HUES48 (cell line): ENCODE data around the gene MYCBP2.
"Not testable (repeated sequence)": the region's sequence is repeated elsewhere in the genome, so short reads cannot be mapped to it uniquely, and the experiment has no call there.

Source experiments
- H3K27ac ChIP-seq: one replicate; pipeline ENCODE4 v1.7.0; 2013; ENCODE audit warnings: low read depth, low read length, inconsistent platforms
- H3K27me3 ChIP-seq: 2 replicates; pipeline ENCODE4 v1.6.1; 2013; ENCODE audit warnings: mild to moderate bottlenecking, low read length; ENCODE audit not compliant: control insufficient read depth, insufficient read depth
- H3K36me3 ChIP-seq: 2 replicates; pipeline ENCODE4 v1.6.1; 2013; ENCODE audit warnings: low read length; ENCODE audit not compliant: control insufficient read depth, insufficient read depth
- H3K4me1 ChIP-seq: 2 replicates; pipeline ENCODE4 v1.6.1; 2013; ENCODE audit warnings: mild to moderate bottlenecking, low read length; ENCODE audit not compliant: control insufficient read depth, insufficient read depth
- H3K4me3 ChIP-seq: 2 replicates; pipeline ENCODE4 v1.5.1; 2013; ENCODE audit warnings: mild to moderate bottlenecking, low read depth, low read length
- H3K9ac ChIP-seq: 2 replicates; pipeline ENCODE4 v1.6.1; 2013; ENCODE audit warnings: mild to moderate bottlenecking, low read depth, low read length, moderate library complexity
- H3K9me3 ChIP-seq: 2 replicates; pipeline ENCODE4 v1.6.1; 2013; ENCODE audit warnings: low read length; ENCODE audit not compliant: control insufficient read depth, insufficient read depth

The MYCBP2 gene

GRCh38 chr13:77245224-77245623, 81.7 kb downstream of the MYCBP2 start:
- H3K27ac ChIP-seq, H3K9me3 ChIP-seq, H3K4me3 ChIP-seq, H3K27me3 ChIP-seq, H3K4me1 ChIP-seq, H3K9ac ChIP-seq: not testable (repeated sequence)
- H3K36me3 ChIP-seq, result peaks cover 17% of the 10 kb centered on the region

GRCh38 chr13:77239312-77239711, 87.6 kb downstream of the MYCBP2 start:
- no peaks in the 10 kb centered on the region for H3K9me3 ChIP-seq
- no peaks in the 10 kb centered on the region for H3K4me1 ChIP-seq
- H3K36me3 ChIP-seq, result peaks cover 17% of the 10 kb centered on the region
- H3K4me3 ChIP-seq, result no peak overlapping the region
- no peak overlapping the region for H3K27ac ChIP-seq
- no peak overlapping the region for H3K9ac ChIP-seq
- H3K27me3 ChIP-seq, result no peaks in the 10 kb centered on the region

- H3K4me3 ChIP-seq, result no peak overlapping the region
- no peak overlapping the region for H3K27ac ChIP-seq
- H3K4me1 ChIP-seq, result no peaks in the 10 kb centered on the region
- no peaks in the 10 kb centered on the region for H3K9me3 ChIP-seq
- H3K36me3 ChIP-seq, result peaks cover 2% of the 10 kb centered on the region; the same call in 1 of the 2 replicates
- no peaks in the 10 kb centered on the region for H3K27me3 ChIP-seq
- H3K9ac ChIP-seq, result no peak overlapping the region
Observed at GRCh38 chr13:77235456-77236022, 91.4 kb downstream of the MYCBP2 start.

- Histone ChIP-seq H3K4me1 (no peaks in the 10 kb centered on the region), H3K27ac (no peak overlapping the region), H3K9ac (no peak overlapping the region), H3K27me3 (no peaks in the 10 kb centered on the region), H3K36me3 (peaks cover 3% of the 10 kb centered on the region; the same call in 1 of the 2 replicates), H3K9me3 (no peaks in the 10 kb centered on the region), H3K4me3 (no peak overlapping the region)
Observed at GRCh38 chr13:77233159-77233558, 93.7 kb downstream of the MYCBP2 start.

GRCh38 chr13:77230560-77230959, 96.3 kb downstream of the MYCBP2 start:
- Histone ChIP-seq H3K27ac (no peak overlapping the region), H3K27me3 (no peaks in the 10 kb centered on the region), H3K9ac (no peak overlapping the region), H3K36me3 (0 out of 2 replicates have a peak, but pooled peaks cover 3% of the 10 kb centered on the region), H3K9me3 (no peaks in the 10 kb centered on the region), H3K4me1 (no peaks in the 10 kb centered on the region), H3K4me3 (no peak overlapping the region)

- H3K27me3 ChIP-seq, result no peaks in the 10 kb centered on the region
- H3K27ac ChIP-seq, result no peak overlapping the region
- H3K36me3 ChIP-seq, result peaks cover 6% of the 10 kb centered on the region; the same call in 1 of the 2 replicates
- no peaks in the 10 kb centered on the region for H3K9me3 ChIP-seq
- no peak overlapping the region for H3K9ac ChIP-seq
- H3K4me1 ChIP-seq, result no peaks in the 10 kb centered on the region
- H3K4me3 ChIP-seq, result no peak overlapping the region
Observed at GRCh38 chr13:77225946-77226345, 100.9 kb downstream of the MYCBP2 start.

- Histone ChIP-seq H3K27ac (no peak overlapping the region), H3K4me1 (no peaks in the 10 kb centered on the region), H3K9me3 (no peaks in the 10 kb centered on the region), H3K9ac (no peak overlapping the region), H3K27me3 (no peaks in the 10 kb centered on the region), H3K36me3 (peaks cover 6% of the 10 kb centered on the region; the same call in 1 of the 2 replicates), H3K4me3 (no peak overlapping the region)
Observed at GRCh38 chr13:77222909-77223308, 104.0 kb downstream of the MYCBP2 start.

- Histone ChIP-seq H3K4me3 (no peak overlapping the region), H3K27me3 (no peaks in the 10 kb centered on the region), H3K4me1 (no peaks in the 10 kb centered on the region), H3K36me3 (peaks cover 13% of the 10 kb centered on the region), H3K9me3 (no peaks in the 10 kb centered on the region), H3K9ac (no peak overlapping the region), H3K27ac (no peak overlapping the region)
Observed at GRCh38 chr13:77222000-77222690, 104.7 kb downstream of the MYCBP2 start.

GRCh38 chr13:77219401-77219800, 107.5 kb downstream of the MYCBP2 start:
- Histone ChIP-seq H3K27ac (no peak overlapping the region), H3K27me3 (no peaks in the 10 kb centered on the region), H3K9me3 (no peaks in the 10 kb centered on the region), H3K4me1 (no peaks in the 10 kb centered on the region), H3K9ac (no peak overlapping the region), H3K36me3 (peaks cover 29% of the 10 kb centered on the region), H3K4me3 (no peak overlapping the region)

GRCh38 chr13:77218274-77218673, 108.6 kb downstream of the MYCBP2 start:
- Histone ChIP-seq H3K4me3 (no peak overlapping the region), H3K4me1 (no peaks in the 10 kb centered on the region), H3K27me3 (no peaks in the 10 kb centered on the region), H3K27ac (no peak overlapping the region), H3K9me3 (no peaks in the 10 kb centered on the region), H3K36me3 (peaks cover 34% of the 10 kb centered on the region), H3K9ac (no peak overlapping the region)

GRCh38 chr13:77215543-77215942, 111.4 kb downstream of the MYCBP2 start:
- Histone ChIP-seq H3K4me1 (no peaks in the 10 kb centered on the region), H3K9ac (no peak overlapping the region), H3K9me3 (no peaks in the 10 kb centered on the region), H3K27ac (no peak overlapping the region), H3K36me3 (peaks cover 43% of the 10 kb centered on the region), H3K27me3 (no peaks in the 10 kb centered on the region), H3K4me3 (no peak overlapping the region)
